ENCODE data around the gene DOCK1.

Gene DOCK1

GRCh38 chr10:127310430-127310829 lies 405.2 kb downstream of the DOCK1 start:
- H3K36me3 ChIP-seq: no peaks in the 10 kb centered on the region
- no peak overlapping the region for H3K4me2 ChIP-seq
- no peak overlapping the region for H3K4me3 ChIP-seq
- H3K9ac ChIP-seq: no peak overlapping the region
- no peaks in the 10 kb centered on the region for H4K20me1 ChIP-seq
- no peak for TF ChIP-seq Cebpa-rat (IDR thresholded peaks at IDR 0.05)
- no peaks in the 10 kb centered on the region for H3K27me3 ChIP-seq
- no peaks in the 10 kb centered on the region for H3K4me1 ChIP-seq
- no peaks in the 10 kb centered on the region for H3K9me3 ChIP-seq
- no peak overlapping the region for H3K27ac ChIP-seq

GRCh38 chr10:127310923-127311322 lies 405.7 kb downstream of the DOCK1 start:
- no peak for TF ChIP-seq Cebpa-rat (IDR thresholded peaks at IDR 0.05)
- no peaks in the 10 kb centered on the region for H3K36me3 ChIP-seq
- H4K20me1 ChIP-seq: no peaks in the 10 kb centered on the region
- H3K27me3 ChIP-seq: no peaks in the 10 kb centered on the region
- no peak overlapping the region for H3K9ac ChIP-seq
- no peaks in the 10 kb centered on the region for H3K4me1 ChIP-seq
- H3K9me3 ChIP-seq: no peaks in the 10 kb centered on the region
- H3K27ac ChIP-seq: no peak overlapping the region
- no peak overlapping the region for H3K4me2 ChIP-seq
- no peak overlapping the region for H3K4me3 ChIP-seq

GRCh38 chr10:127313996-127314700 lies 408.9 kb downstream of the DOCK1 start:
- H3K27me3 ChIP-seq: no peaks in the 10 kb centered on the region
- H3K4me1 ChIP-seq: no peaks in the 10 kb centered on the region
- no peak overlapping the region for H3K4me2 ChIP-seq
- H3K4me3 ChIP-seq: no peak overlapping the region
- no peaks in the 10 kb centered on the region for H3K9me3 ChIP-seq
- H3K36me3 ChIP-seq: no peaks in the 10 kb centered on the region
- no peak overlapping the region for H3K9ac ChIP-seq
- no peak overlapping the region for H3K27ac ChIP-seq
- no peaks in the 10 kb centered on the region for H4K20me1 ChIP-seq
- TF ChIP-seq Cebpa-rat (IDR thresholded peaks at IDR 0.05): no peak

GRCh38 chr10:127314797-127315196 lies 409.6 kb downstream of the DOCK1 start:
- Histone ChIP-seq H3K9ac (no peak overlapping the region), H4K20me1 (no peaks in the 10 kb centered on the region), H3K4me1 (no peaks in the 10 kb centered on the region), H3K36me3 (no peaks in the 10 kb centered on the region), H3K4me2 (no peak overlapping the region), H3K9me3 (no peaks in the 10 kb centered on the region), H3K27me3 (no peaks in the 10 kb centered on the region), H3K4me3 (no peak overlapping the region), H3K27ac (no peak overlapping the region)
- TF ChIP-seq Cebpa-rat (IDR thresholded peaks at IDR 0.05): no peak

GRCh38 chr10:127315888-127316287 lies 410.7 kb downstream of the DOCK1 start:
- TF ChIP-seq Cebpa-rat (IDR thresholded peaks at IDR 0.05): no peak
- no peaks in the 10 kb centered on the region for H3K36me3 ChIP-seq
- no peak overlapping the region for H3K4me2 ChIP-seq
- H3K27me3 ChIP-seq: no peaks in the 10 kb centered on the region
- no peak overlapping the region for H3K4me3 ChIP-seq
- no peaks in the 10 kb centered on the region for H4K20me1 ChIP-seq
- no peak overlapping the region for H3K27ac ChIP-seq
- no peaks in the 10 kb centered on the region for H3K4me1 ChIP-seq
- no peaks in the 10 kb centered on the region for H3K9me3 ChIP-seq
- no peak overlapping the region for H3K9ac ChIP-seq

- H3K36me3 ChIP-seq: no peaks in the 10 kb centered on the region
- H4K20me1 ChIP-seq: no peaks in the 10 kb centered on the region
- no peak overlapping the region for H3K9ac ChIP-seq
- no peak overlapping the region for H3K4me2 ChIP-seq
- H3K4me3 ChIP-seq: no peak overlapping the region
- H3K27ac ChIP-seq: no peak overlapping the region
- no peaks in the 10 kb centered on the region for H3K27me3 ChIP-seq
- no peak for TF ChIP-seq Cebpa-rat (IDR thresholded peaks at IDR 0.05)
- no peaks in the 10 kb centered on the region for H3K4me1 ChIP-seq
- no peaks in the 10 kb centered on the region for H3K9me3 ChIP-seq
Measured at GRCh38 chr10:127318396-127318795, 413.2 kb downstream of the DOCK1 start.

- Histone ChIP-seq H3K27ac (no peak overlapping the region), H4K20me1 (no peaks in the 10 kb centered on the region)
- TF ChIP-seq Cebpa-rat (IDR thresholded peaks at IDR 0.05): no peak
Measured at GRCh38 chr10:127319271-127319670, 414.0 kb downstream of the DOCK1 start.

GRCh38 chr10:127319691-127320090 lies 414.5 kb downstream of the DOCK1 start:
- TF ChIP-seq Cebpa-rat (IDR thresholded peaks at IDR 0.05): no peak
- H3K4me3 ChIP-seq: no peak overlapping the region
- H3K36me3 ChIP-seq: no peaks in the 10 kb centered on the region
- no peaks in the 10 kb centered on the region for H3K4me1 ChIP-seq
- H3K9me3 ChIP-seq: no peaks in the 10 kb centered on the region
- no peak overlapping the region for H3K9ac ChIP-seq
- H3K27ac ChIP-seq: no peak overlapping the region
- no peaks in the 10 kb centered on the region for H4K20me1 ChIP-seq
- no peak overlapping the region for H3K4me2 ChIP-seq
- H3K27me3 ChIP-seq: no peaks in the 10 kb centered on the region

More at GRCh38 chr10:127319271-127319670, 414.0 kb downstream of the DOCK1 start:
- no peaks in the 10 kb centered on the region for H3K36me3 ChIP-seq
- H3K27me3 ChIP-seq: no peaks in the 10 kb centered on the region
- H3K4me3 ChIP-seq: no peak overlapping the region
- H3K9me3 ChIP-seq: no peaks in the 10 kb centered on the region
- H3K9ac ChIP-seq: no peak overlapping the region
- no peaks in the 10 kb centered on the region for H3K4me1 ChIP-seq
- H3K4me2 ChIP-seq: no peak overlapping the region

GRCh38 chr10:127320176-127320575 lies 414.9 kb downstream of the DOCK1 start:
- no peaks in the 10 kb centered on the region for H3K27me3 ChIP-seq
- no peak overlapping the region for H3K4me2 ChIP-seq
- H3K36me3 ChIP-seq: no peaks in the 10 kb centered on the region
- no peak overlapping the region for H3K27ac ChIP-seq
- no peak overlapping the region for H3K9ac ChIP-seq
- no peaks in the 10 kb centered on the region for H3K4me1 ChIP-seq
- no peak for TF ChIP-seq Cebpa-rat (IDR thresholded peaks at IDR 0.05)
- no peaks in the 10 kb centered on the region for H3K9me3 ChIP-seq
- no peak overlapping the region for H3K4me3 ChIP-seq
- H4K20me1 ChIP-seq: no peaks in the 10 kb centered on the region

- no peak overlapping the region for H3K9ac ChIP-seq
- no peak overlapping the region for H3K27ac ChIP-seq
- H3K9me3 ChIP-seq: no peaks in the 10 kb centered on the region
- no peaks in the 10 kb centered on the region for H3K4me1 ChIP-seq
- no peak for TF ChIP-seq Cebpa-rat (IDR thresholded peaks at IDR 0.05)
- no peak overlapping the region for H3K4me2 ChIP-seq
- no peaks in the 10 kb centered on the region for H3K27me3 ChIP-seq
- no peaks in the 10 kb centered on the region for H4K20me1 ChIP-seq
- no peaks in the 10 kb centered on the region for H3K36me3 ChIP-seq
- H3K4me3 ChIP-seq: no peak overlapping the region
Measured at GRCh38 chr10:127322286-127322685, 417.1 kb downstream of the DOCK1 start.

GRCh38 chr10:127325506-127325905 lies 420.3 kb downstream of the DOCK1 start:
- Histone ChIP-seq H4K20me1 (no peaks in the 10 kb centered on the region), H3K9ac (no peak overlapping the region), H3K27me3 (no peaks in the 10 kb centered on the region), H3K4me2 (no peak overlapping the region), H3K9me3 (no peaks in the 10 kb centered on the region), H3K4me1 (no peaks in the 10 kb centered on the region), H3K4me3 (no peak overlapping the region), H3K36me3 (no peaks in the 10 kb centered on the region), H3K27ac (no peak overlapping the region)
- TF ChIP-seq Cebpa-rat (IDR thresholded peaks at IDR 0.05): no peak
